K562 (cell line): ENCODE data around the gene PDCD11. TPM values are rescaled to one million over a fixed set of nuclear protein-coding genes. Genes with fewer than 3 reads are reported as not detected.
A peak's percentile ranks its signal among the peaks of the same experiment; 100 is the strongest.

Experiments
- AFF1 ChIP-seq, 2 experiments: fragments of 450-650 bp; IDR thresholded peaks; 2 replicates each; pipeline ENCODE4 v1.6.1; 2018; ENCODE audit warnings: mild to moderate bottlenecking in 2 of 2, low read depth in 1 of 2; ENCODE audit not compliant: partially characterized antibody in 2 of 2
- ARHGAP35 ChIP-seq: fragments of 450-650 bp; IDR thresholded peaks from 2 replicates; pipeline ENCODE4 v1.6.1; 2018; ENCODE audit not compliant: partially characterized antibody
- ATF7 ChIP-seq: fragments of 450-650 bp; IDR thresholded peaks from 2 replicates; pipeline ENCODE4 v1.7.1; 2014; ENCODE audit warnings: mild to moderate bottlenecking, moderate library complexity
- CHAMP1 ChIP-seq: fragments of 450-650 bp; IDR thresholded peaks from 2 replicates; pipeline ENCODE4 v1.6.1; 2016; ENCODE audit warnings: mild to moderate bottlenecking
- DLX4 ChIP-seq: fragments of 250-450 bp; sonication (Bioruptor Pico); IDR thresholded peaks from 2 replicates; pipeline ENCODE4 v1.6.1; 2021; ENCODE audit warnings: mild to moderate bottlenecking
- MCM2 ChIP-seq: fragments of 450-650 bp; IDR thresholded peaks from 2 replicates; pipeline ENCODE4 v1.6.1; 2017; ENCODE audit warnings: low read depth, mild to moderate bottlenecking
- PATZ1 ChIP-seq: fragments of 250-450 bp; sonication (Bioruptor Pico); IDR thresholded peaks from 2 replicates; pipeline ENCODE4 v1.5.0; 2020; ENCODE audit warnings: mild to moderate bottlenecking, borderline replicate concordance
- UBTF ChIP-seq, 2 experiments: IDR thresholded peaks; 2 replicates each; pipeline ENCODE4 v1.6.1; 2012; ENCODE audit warnings: improper control_type of control experiment in 2 of 2, low read depth in 2 of 2, low read length in 2 of 2, borderline replicate concordance in 1 of 2
- USF2 ChIP-seq: sonication (generic); formaldehyde crosslinking; IDR thresholded peaks from 2 replicates; pipeline ENCODE4 v1.5.0; 2020; ENCODE audit warnings: missing genetic modification reagents
- ZBTB9 ChIP-seq: fragments of 450-650 bp; formaldehyde crosslinking; IDR thresholded peaks from 2 replicates; pipeline ENCODE4 v1.4.0; 2020; ENCODE audit warnings: mild to moderate bottlenecking, moderate library complexity
- ZFPM2 ChIP-seq: fragments of 250-450 bp; sonication (Bioruptor Pico); IDR thresholded peaks from 2 replicates; pipeline ENCODE4 v1.5.1; 2022; ENCODE audit warnings: mild to moderate bottlenecking
- ZNF316 ChIP-seq: fragments of 450-650 bp; IDR thresholded peaks from 2 replicates; pipeline ENCODE4 v1.6.1; 2016
- ZNF408 ChIP-seq: fragments of 250-450 bp; sonication (Bioruptor Pico); IDR thresholded peaks from 2 replicates; pipeline ENCODE4 v1.4.0; 2020; ENCODE audit warnings: low read depth, mild to moderate bottlenecking, moderate library complexity
- polyA plus RNA-seq, 8 experiments: library from polyadenylated mRNA; depleted of rRNA in 4 of 8; stranded (reverse) in 5 of 8; unstranded in 3 of 8; fragments of >200 nt; fragmentation: Nextera tagmentation in 2 of 8; fragmentation: Illumina TruSeq in 1 of 8; extraction: Ambion mirVana in 2 of 8; extraction: Trizol in 1 of 8; gene quantifications; 2 replicates each; pipeline versions ENCODE4 v1.2.1 to v1.2.3, GENCODE V29; 2011 to 2014; ENCODE audit warnings: inconsistent platforms in 1 of 8, missing spikeins in 1 of 8
- total RNA-seq, 7 experiments: library from RNA; depleted of rRNA in 6 of 7; stranded (reverse); fragments of >200 nt in 6 of 7; fragmentation: Illumina TruSeq in 2 of 7; extraction: Trizol in 2 of 7; gene quantifications; 2 replicates each; pipeline versions ENCODE4 v1.2.1 to v1.2.3, GENCODE V29; 2011 to 2021; ENCODE audit warnings: low replicate concordance in 1 of 7

The PDCD11 gene
- total and polyA plus RNA-seq, 9 of the 15 experiments (the other 6 are each of a cell fraction or from before 2014, with no cell fraction given), result 14.8 to 73.8 (median 50.0) TPM

GRCh38 chr10:103396067-103396788 lies at the start of gene PDCD11, which contains the start of gene ATP5MK (continued):
- no peak for TF ChIP-seq ZBTB9 (CRISPR knock-in tag)
- TF ChIP-seq ZNF316, result no peak
- no peak for TF ChIP-seq PATZ1 (CRISPR knock-in tag)
- TF ChIP-seq AFF1 (IDR thresholded peaks at IDR 0.05; ENCODE audit: low read depth in 1 of 2, partially characterized antibody in 2 of 2), result no peak
- no peak for TF ChIP-seq CHAMP1
- TF ChIP-seq ARHGAP35, result no peak
- TF ChIP-seq ZFPM2 (CRISPR knock-in tag), result no peak
- no peak for TF ChIP-seq DLX4 (CRISPR knock-in tag)
- TF ChIP-seq ZNF408, result no peak
- peak; percentile 76 for TF ChIP-seq ATF7
- no peak for TF ChIP-seq MCM2
- no peak for TF ChIP-seq UBTF (IDR thresholded peaks at IDR 0.05; ENCODE audit: borderline replicate concordance in 1 of 2, low read depth in 2 of 2, low read length in 2 of 2)
- TF ChIP-seq USF2, result no peak
